ENCODE measurements around the gene TMEM82. TPM values are rescaled to one million over a fixed set of nuclear protein-coding genes. Genes with fewer than 3 reads are reported as not detected.

TMEM82 gene
- total and polyA plus RNA-seq, 2 of the 13 experiments (the other 11 are each of a cell fraction or from before 2014, with no cell fraction given): 0.24 to 0.97 TPM

DNA sequence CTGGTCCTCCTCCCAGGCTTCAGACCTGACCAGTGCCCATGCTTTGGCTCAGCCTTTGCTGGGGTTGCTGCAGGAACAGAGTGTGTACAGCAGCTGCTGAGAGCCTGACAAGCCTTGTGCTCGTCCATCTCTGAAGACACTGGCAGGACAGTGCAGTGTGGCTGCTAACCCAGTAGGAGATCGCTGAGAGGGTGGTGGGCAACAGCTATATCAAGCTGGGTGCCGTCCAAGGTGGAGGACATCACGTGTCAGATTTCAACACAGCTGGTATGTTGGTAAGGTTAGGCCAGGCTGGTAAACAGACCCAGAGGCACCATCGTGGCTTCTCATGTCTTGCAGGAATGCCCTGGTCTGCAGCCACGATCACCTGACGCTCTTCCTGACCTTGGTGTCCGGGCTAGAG is 24.1 kb upstream of the TMEM82 start:
- in situ Hi-C loops (cut with HindIII; ENCODE audit: extremely low pct_ligation_motif_present, low pct_unique_long_range_greater_than_20kb) (no loop called here), intact Hi-C loops (cut with micrococcal nuclease; ENCODE audit: unreplicated experiment) (no loop called here)
- WGBS (ENCODE audit: low lambda C conversion rate): 86% methylated on average over 8 of the region's 8 CpGs
- Histone ChIP-seq H3K4me3 (replicated peaks in 1 of 3; ENCODE audit: insufficient read depth in 1 of 3, low read depth in 2 of 3, low read length in 3 of 3) (no peak overlapping the region), H3K27me3 (ENCODE audit: control insufficient read depth in 1 of 2, insufficient read depth in 2 of 2, low read length in 2 of 2) (no peaks in the 10 kb centered on the region), H2AFZ (ENCODE audit: low read length) (no peak overlapping the region), H3K36me3 (replicated peaks in 1 of 2; ENCODE audit: control insufficient read depth in 1 of 2, insufficient read depth in 2 of 2, low read length in 2 of 2) (peaks cover 22 to 50% of the 10 kb centered on the region in 2 experiments), H3K4me2 (ENCODE audit: low read depth, low read length) (no peak overlapping the region), H3K9ac (ENCODE audit: insufficient read depth, low read depth, low read length) (no peak overlapping the region), H3K79me2 (ENCODE audit: insufficient read depth, low read length) (no peaks in the 10 kb centered on the region), H3K4me1 (ENCODE audit: insufficient read depth, low read length) (peaks cover 12% of the 10 kb centered on the region; the same call in 1 of the 2 replicates), H3K9me3 (ENCODE audit: low read length) (no peaks in the 10 kb centered on the region), H4K20me1 (ENCODE audit: insufficient read depth, low read length) (no peaks in the 10 kb centered on the region), H3K27ac (ENCODE audit: extremely low read length, insufficient read depth, low read length) (no peak overlapping the region)
- FAIRE-seq: no peak
- no peak for ATAC-seq
- TF ChIP-seq HDAC2 (CRISPR knock-in tag; IDR thresholded peaks at IDR 0.05) (no peak), KLF15 (CRISPR knock-in tag; IDR thresholded peaks at IDR 0.05; ENCODE audit: borderline replicate concordance) (no peak), ZNF577 (CRISPR knock-in tag; IDR thresholded peaks at IDR 0.05; ENCODE audit: borderline replicate concordance, low read depth) (no peak), CENPT (CRISPR knock-in tag; IDR thresholded peaks at IDR 0.05; ENCODE audit: low read depth) (no peak), ZNF777 (CRISPR knock-in tag; IDR thresholded peaks at IDR 0.05) (no peak), ZNF337 (CRISPR knock-in tag; IDR thresholded peaks at IDR 0.05; ENCODE audit: borderline replicate concordance, low read depth) (no peak), SAFB2 (CRISPR knock-in tag; IDR thresholded peaks at IDR 0.05; ENCODE audit: borderline replicate concordance, low read depth) (no peak), ZBTB7B (CRISPR knock-in tag; IDR thresholded peaks at IDR 0.05) (no peak), ZSCAN30 (CRISPR knock-in tag; IDR thresholded peaks at IDR 0.05) (no peak), SRY (CRISPR knock-in tag; IDR thresholded peaks at IDR 0.05) (no peak), ZNF333 (CRISPR knock-in tag; IDR thresholded peaks at IDR 0.05; ENCODE audit: borderline replicate concordance) (no peak), ZBTB8A (CRISPR knock-in tag; IDR thresholded peaks at IDR 0.05; ENCODE audit: borderline replicate concordance, low read depth) (no peak), ZNF343 (CRISPR knock-in tag; IDR thresholded peaks at IDR 0.05) (no peak)
- TF ChIP-seq, protein P1, sequence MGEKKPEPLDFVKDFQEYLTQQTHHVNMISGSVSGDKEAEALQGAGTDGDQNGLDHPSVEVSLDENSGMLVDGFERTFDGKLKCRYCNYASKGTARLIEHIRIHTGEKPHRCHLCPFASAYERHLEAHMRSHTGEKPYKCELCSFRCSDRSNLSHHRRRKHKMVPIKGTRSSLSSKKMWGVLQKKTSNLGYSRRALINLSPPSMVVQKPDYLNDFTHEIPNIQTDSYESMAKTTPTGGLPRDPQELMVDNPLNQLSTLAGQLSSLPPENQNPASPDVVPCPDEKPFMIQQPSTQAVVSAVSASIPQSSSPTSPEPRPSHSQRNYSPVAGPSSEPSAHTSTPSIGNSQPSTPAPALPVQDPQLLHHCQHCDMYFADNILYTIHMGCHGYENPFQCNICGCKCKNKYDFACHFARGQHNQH (CRISPR knock-in tag; IDR thresholded peaks at IDR 0.05): no peak
- TF ChIP-seq, protein P2, sequence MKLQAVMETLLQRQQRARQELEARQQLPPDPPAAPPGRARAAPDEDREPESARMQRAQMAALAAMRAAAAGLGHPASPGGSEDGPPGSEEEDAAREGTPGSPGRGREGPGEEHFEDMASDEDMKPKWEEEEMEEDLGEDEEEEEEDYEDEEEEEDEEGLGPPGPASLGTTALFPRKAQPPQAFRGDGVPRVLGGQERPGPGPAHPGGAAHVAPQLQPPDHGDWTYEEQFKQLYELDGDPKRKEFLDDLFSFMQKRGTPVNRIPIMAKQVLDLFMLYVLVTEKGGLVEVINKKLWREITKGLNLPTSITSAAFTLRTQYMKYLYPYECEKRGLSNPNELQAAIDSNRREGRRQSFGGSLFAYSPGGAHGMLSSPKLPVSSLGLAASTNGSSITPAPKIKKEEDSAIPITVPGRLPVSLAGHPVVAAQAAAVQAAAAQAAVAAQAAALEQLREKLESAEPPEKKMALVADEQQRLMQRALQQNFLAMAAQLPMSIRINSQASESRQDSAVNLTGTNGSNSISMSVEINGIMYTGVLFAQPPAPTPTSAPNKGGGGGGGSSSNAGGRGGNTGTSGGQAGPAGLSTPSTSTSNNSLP (IDR thresholded peaks at IDR 0.05; ENCODE audit: low read depth, low read length): no peak
- TF ChIP-seq, protein P3, sequence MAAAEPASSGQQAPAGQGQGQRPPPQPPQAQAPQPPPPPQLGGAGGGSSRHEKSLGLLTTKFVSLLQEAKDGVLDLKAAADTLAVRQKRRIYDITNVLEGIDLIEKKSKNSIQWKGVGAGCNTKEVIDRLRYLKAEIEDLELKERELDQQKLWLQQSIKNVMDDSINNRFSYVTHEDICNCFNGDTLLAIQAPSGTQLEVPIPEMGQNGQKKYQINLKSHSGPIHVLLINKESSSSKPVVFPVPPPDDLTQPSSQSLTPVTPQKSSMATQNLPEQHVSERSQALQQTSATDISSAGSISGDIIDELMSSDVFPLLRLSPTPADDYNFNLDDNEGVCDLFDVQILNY (CRISPR knock-in tag; conservative IDR thresholded peaks at IDR 0.05): no peak
- TF ChIP-seq, protein P4, sequence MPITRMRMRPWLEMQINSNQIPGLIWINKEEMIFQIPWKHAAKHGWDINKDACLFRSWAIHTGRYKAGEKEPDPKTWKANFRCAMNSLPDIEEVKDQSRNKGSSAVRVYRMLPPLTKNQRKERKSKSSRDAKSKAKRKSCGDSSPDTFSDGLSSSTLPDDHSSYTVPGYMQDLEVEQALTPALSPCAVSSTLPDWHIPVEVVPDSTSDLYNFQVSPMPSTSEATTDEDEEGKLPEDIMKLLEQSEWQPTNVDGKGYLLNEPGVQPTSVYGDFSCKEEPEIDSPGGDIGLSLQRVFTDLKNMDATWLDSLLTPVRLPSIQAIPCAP (CRISPR knock-in tag; IDR thresholded peaks at IDR 0.05; ENCODE audit: low read depth): no peak
- TF ChIP-seq, protein P5, sequence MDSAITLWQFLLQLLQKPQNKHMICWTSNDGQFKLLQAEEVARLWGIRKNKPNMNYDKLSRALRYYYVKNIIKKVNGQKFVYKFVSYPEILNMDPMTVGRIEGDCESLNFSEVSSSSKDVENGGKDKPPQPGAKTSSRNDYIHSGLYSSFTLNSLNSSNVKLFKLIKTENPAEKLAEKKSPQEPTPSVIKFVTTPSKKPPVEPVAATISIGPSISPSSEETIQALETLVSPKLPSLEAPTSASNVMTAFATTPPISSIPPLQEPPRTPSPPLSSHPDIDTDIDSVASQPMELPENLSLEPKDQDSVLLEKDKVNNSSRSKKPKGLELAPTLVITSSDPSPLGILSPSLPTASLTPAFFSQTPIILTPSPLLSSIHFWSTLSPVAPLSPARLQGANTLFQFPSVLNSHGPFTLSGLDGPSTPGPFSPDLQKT (CRISPR knock-in tag; IDR thresholded peaks at IDR 0.05; ENCODE audit: borderline replicate concordance): no peak
- ChIA-PET POLR2A (no interaction called here), CTCF (ENCODE audit: low intra/inter-chr PET ratio, low total read pairs) (no interaction called here)
- BruUV-seq (replicated peaks): no TSS peak
- no peak for DNase-seq (ENCODE audit: low spot score)
